ENCODE measurements around the gene ASPSCR1. TPM values are rescaled to one million over a fixed set of nuclear protein-coding genes. Genes with fewer than 3 reads are reported as not detected.

ASPSCR1 gene
- total and polyA plus RNA-seq, 2 of the 8 experiments (the other 6 are each of a cell fraction or from before 2014, with no cell fraction given) = 33.3 to 43.7 TPM

DNA sequence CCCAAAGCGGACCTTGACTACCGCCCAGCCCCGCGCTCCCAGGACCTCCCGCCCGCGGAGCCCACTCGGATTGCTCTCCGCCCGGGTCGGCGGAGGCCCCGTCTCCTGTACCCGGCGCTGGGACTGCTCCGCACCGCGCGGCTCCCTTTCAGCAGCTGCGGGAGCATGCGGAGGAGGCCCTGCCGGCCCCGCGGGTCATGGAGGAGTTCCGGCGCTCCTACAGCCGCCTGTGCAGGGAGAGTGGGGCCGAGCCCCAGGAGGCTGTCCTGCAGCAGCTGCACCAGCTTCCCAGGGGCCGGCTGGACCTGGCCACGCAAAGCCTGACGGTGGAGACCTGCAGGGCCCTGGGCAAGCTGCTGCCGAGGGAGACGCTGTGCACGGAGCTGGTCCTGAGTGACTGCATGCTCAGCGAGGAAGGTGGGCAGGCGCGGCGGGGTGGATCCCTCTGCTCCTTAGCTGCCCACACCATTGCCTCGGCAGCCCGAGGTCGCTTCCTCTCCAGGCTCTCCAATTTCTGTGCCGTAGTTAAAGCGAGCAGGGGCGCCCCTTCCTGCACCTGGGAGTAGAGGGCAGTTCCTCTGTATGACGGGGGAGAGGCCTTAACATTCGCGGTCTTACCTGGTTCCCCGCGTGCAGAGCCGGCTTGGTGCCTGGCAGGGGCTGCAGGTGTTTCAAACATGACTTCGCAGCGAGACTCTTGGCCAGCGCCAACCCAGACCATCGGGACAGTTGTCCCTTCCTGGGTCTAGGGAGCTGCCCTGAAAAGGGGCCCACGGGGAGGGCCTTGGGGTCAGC is 46.2 kb downstream of the ASPSCR1 start:
- Histone ChIP-seq H2BK120ac (replicated peaks; ENCODE audit: low read depth, low read length) (no peak overlapping the region), H3K4ac (replicated peaks; ENCODE audit: insufficient read length, low read depth, low read length) (peak overlapping the region; percentile 21), H3K23me2 (ENCODE audit: low read depth, low read length) (peaks cover 12% of the 10 kb centered on the region), H3K27ac (ENCODE audit: low read depth, low read length) (no peak overlapping the region), H3K79me2 (ENCODE audit: control insufficient read depth in 1 of 2, insufficient read depth in 2 of 2, low read length in 2 of 2) (peaks cover 0 to 12% of the 10 kb centered on the region in 2 experiments; a peak in 1 of 4 replicates), H3K4me1 (replicated peaks in 1 of 4; ENCODE audit: control insufficient read depth in 3 of 4, insufficient read depth in 4 of 4, low read length in 3 of 4) (peaks cover 0 to 14% (median 8%) of the 10 kb centered on the region in 4 experiments; a peak in 5 of 7 replicates), H2AFZ (ENCODE audit: low read length) (no peak overlapping the region), H3K79me1 (ENCODE audit: low read depth, low read length) (peaks cover 4% of the 10 kb centered on the region; the same call in 1 of the 2 replicates), H2BK20ac (ENCODE audit: low read length) (no peak overlapping the region), H3K23ac (ENCODE audit: insufficient read length) (no peak overlapping the region), H3K56ac (replicated peaks; ENCODE audit: insufficient read length, low read depth, low read length) (no peak overlapping the region), H3K4me2 (ENCODE audit: insufficient read depth in 1 of 2, low read depth in 2 of 2, low read length in 2 of 2) (peak overlapping the region; percentile 85 to 96), H2BK15ac (ENCODE audit: low read length) (no peak overlapping the region), H3K14ac (ENCODE audit: insufficient read length) (no peak overlapping the region), H3K27me3 (replicated peaks in 1 of 4; ENCODE audit: control insufficient read depth in 3 of 4, extremely low read depth in 1 of 4, insufficient read depth in 3 of 4, low read length in 3 of 4) (no peaks in the 10 kb centered on the region), H2BK12ac (ENCODE audit: low read depth, low read length) (no peak overlapping the region), H3K9ac (replicated peaks in 1 of 4; ENCODE audit: extremely low read depth in 1 of 4, low read depth in 3 of 4, low read length in 3 of 4) (peak overlapping the region; percentile 8 to 60 (median 34); a peak in 4 of 7 replicates), H4K20me1 (replicated peaks in 1 of 2; ENCODE audit: control insufficient read depth in 1 of 2, insufficient read depth in 2 of 2, low read length in 2 of 2) (peaks cover 7 to 14% of the 10 kb centered on the region in 2 experiments), H3K18ac (ENCODE audit: extremely low read depth, low read length) (peak overlapping the region; percentile 71), H2AK5ac (ENCODE audit: low read depth, low read length) (no peak overlapping the region), H4K91ac (replicated peaks; ENCODE audit: insufficient read length, low read length) (no peak overlapping the region), H3K36me3 (ENCODE audit: control insufficient read depth in 2 of 4, insufficient read depth in 4 of 4, low read length in 3 of 4) (no peaks in the 10 kb centered on the region; a peak in 1 of 8 replicates), H2BK5ac (ENCODE audit: low read depth, low read length) (peak overlapping the region; percentile 10; the same call in 1 of the 2 replicates), H4K8ac (ENCODE audit: extremely low read depth, insufficient read depth, low read length) (peak overlapping the region; percentile 45), H4K5ac (ENCODE audit: insufficient read length, low read depth, low read length) (no peak overlapping the region), H3K9me3 (ENCODE audit: insufficient read depth in 2 of 2, low read depth in 1 of 2, low read length in 1 of 2) (no peaks in the 10 kb centered on the region), H3K4me3 (ENCODE audit: extremely low read depth in 1 of 4, insufficient read depth in 2 of 4, low read depth in 3 of 4, low read length in 4 of 4) (peak overlapping the region; percentile 64 to 86 (median 68))
- WGBS, 2 experiments (ENCODE audit: extremely low coverage in 1 of 2, insufficient coverage in 1 of 2, insufficient read length in 1 of 2, insufficient replicate concordance in 2 of 2, low coverage in 1 of 2, low lambda C conversion rate in 2 of 2, missing lambda C conversion rate in 1 of 2) = 11% methylated on average over 24 of the region's 55 CpGs; no CpG with 5 or more reads in 1 of the 2 experiments
- ChIA-PET CTCF (ENCODE audit: partially characterized antibody) (interaction anchor here (1.1 to 2.0 kb wide), 4 partner anchors 26 to 96 kb away, joined by 3 to 5 read pairs (median 4); partner anchors contain the start of gene MAFG), POLR2A (ENCODE audit: partially characterized antibody) (interaction anchor here (0.5 to 4.3 kb wide), 11 partner anchors 8 to 357 kb away, joined by 3 to 22 read pairs (median 5); partner anchors contain the start of genes ASPSCR1, CCDC137, DCXR and FASN)
- FAIRE-seq (no peak), DNase-seq (ENCODE audit: low read depth in 1 of 2, low spot score in 2 of 2) (no peak)
- TF ChIP-seq EGR1 (IDR thresholded peaks at IDR 0.05; ENCODE audit: borderline replicate concordance, low read depth, low read length) (no peak), KDM4A (IDR thresholded peaks at IDR 0.05; ENCODE audit: low read depth, low read length, severe bottlenecking) (peak; percentile 78), PHF8 (conservative IDR thresholded peaks at IDR 0.05; ENCODE audit: low read depth, low read length) (peak; percentile 55), RBBP5 (IDR thresholded peaks at IDR 0.05; ENCODE audit: borderline replicate concordance, low read depth, low read length) (no peak), CTBP2 (IDR thresholded peaks at IDR 0.05; ENCODE audit: borderline replicate concordance, insufficient read depth, insufficient read length, low read length) (no peak), SP2 (IDR thresholded peaks at IDR 0.05; ENCODE audit: low read length) (no peak), YY1 (IDR thresholded peaks at IDR 0.05; ENCODE audit: low read depth, low read length) (no peak), CREB1 (IDR thresholded peaks at IDR 0.05) (no peak)
